ENCODE results near the gene ATXN10.

The ATXN10 gene

DNA sequence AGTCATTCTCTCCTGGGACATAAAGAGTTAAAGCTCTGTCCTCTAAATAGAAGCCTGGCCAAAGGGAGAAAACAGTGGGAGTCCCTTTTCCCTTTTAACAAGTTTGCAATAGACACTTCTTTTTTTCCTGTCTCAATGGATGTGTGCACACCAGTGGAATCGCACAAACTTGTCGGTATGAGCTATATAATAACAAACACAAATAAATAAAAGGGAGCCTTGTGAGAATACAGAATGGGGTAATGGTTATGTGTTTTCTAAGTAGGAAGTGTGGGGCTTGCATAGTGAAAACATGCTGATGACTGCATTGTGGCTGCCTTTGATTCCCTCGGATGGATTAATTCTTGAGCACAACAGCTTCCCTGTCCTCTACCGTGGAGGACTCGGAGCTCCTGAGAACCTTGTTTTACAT lies 173.4 kb downstream of the ATXN10 start:
- no peak for DNase-seq (ENCODE audit: low spot score)
- TF ChIP-seq, protein P1, sequence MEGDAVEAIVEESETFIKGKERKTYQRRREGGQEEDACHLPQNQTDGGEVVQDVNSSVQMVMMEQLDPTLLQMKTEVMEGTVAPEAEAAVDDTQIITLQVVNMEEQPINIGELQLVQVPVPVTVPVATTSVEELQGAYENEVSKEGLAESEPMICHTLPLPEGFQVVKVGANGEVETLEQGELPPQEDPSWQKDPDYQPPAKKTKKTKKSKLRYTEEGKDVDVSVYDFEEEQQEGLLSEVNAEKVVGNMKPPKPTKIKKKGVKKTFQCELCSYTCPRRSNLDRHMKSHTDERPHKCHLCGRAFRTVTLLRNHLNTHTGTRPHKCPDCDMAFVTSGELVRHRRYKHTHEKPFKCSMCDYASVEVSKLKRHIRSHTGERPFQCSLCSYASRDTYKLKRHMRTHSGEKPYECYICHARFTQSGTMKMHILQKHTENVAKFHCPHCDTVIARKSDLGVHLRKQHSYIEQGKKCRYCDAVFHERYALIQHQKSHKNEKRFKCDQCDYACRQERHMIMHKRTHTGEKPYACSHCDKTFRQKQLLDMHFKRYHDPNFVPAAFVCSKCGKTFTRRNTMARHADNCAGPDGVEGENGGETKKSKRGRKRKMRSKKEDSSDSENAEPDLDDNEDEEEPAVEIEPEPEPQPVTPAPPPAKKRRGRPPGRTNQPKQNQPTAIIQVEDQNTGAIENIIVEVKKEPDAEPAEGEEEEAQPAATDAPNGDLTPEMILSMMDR (IDR thresholded peaks at IDR 0.05; ENCODE audit: extremely low read depth, missing control alignments), result no peak

DNA sequence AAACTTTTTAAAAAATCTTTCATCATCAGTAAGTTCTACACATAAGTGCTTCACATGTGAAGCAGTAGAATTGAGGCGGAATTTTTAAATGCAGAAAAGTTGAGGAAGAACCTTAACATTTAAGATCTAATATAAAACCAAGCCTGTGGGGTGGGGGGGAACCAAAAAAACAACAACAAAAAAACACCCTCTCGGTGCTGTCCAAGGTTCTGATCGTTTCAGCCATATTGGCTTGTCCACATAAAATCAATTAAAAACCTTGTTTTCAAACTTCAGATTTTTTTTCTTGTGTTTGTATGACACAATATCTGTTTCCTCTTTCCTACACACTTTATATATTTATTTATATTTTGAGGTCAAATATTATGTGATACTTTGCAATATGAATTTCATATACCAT lies 175.3 kb downstream of the ATXN10 start:
- no peak for DNase-seq (ENCODE audit: low spot score)
- TF ChIP-seq, protein P1 (IDR thresholded peaks at IDR 0.05; ENCODE audit: extremely low read depth, missing control alignments), result no peak

DNA sequence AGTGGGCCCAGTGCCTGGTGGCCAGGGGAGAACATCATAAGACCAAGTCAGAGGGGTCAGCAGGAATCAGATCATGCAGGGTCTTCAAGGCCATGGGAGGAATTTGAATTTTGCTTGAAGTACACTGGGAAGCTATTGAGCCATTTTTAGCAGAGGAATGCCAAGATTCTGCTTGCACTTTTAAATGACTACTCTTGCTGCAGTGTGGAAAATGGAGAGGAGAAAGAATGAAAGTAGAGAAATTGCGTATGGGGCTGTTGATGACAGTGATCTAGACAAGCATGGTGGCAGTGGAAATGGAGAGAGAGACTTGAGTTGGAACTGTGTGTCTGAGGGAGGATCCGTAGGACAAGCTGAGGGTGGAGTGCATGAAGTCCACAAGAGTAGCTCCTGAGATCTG lies 177.3 kb downstream of the ATXN10 start:
- DNase-seq (ENCODE audit: low spot score), result no peak
- TF ChIP-seq, protein P1 (IDR thresholded peaks at IDR 0.05; ENCODE audit: extremely low read depth, missing control alignments), result no peak

DNA sequence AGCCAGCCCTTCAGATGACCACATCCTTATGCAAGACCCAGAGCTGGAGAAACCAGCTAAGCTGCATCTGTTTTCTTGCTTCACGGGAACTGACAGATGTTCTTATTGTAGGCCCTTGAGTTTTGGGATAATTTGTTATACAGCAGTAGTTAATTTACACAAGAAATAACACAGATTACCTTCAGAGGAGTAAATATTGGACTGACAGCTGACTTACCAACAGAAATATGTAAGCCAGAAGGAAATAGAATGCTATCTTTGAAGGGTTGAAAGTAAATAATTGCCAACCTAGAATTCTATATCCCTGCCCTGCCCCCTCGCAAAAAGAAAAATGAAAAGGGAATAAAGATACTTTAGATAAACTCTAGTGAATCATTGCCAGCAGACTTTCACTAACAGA lies 181.2 kb downstream of the ATXN10 start:
- DNase-seq (ENCODE audit: low spot score), result no peak

DNA sequence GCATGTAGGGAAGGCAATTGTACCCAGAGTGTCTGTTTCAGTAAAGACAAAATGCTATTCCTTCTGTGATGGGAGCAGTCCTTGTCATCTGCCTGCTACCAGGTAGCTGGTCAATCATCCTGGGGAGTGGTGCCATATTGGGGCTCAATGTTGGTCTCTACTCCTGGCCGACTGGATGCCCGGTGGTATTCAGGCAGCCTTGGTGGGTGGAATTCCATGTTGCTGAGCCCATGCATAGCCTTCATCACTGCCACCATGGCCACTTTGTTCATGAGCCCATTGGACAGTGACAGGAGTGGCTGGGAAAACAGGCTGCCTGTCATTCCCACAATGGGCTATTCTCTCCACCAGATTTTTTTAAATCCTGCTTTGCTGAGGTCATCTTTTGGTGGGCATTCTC lies 184.3 kb downstream of the ATXN10 start:
- no peak for DNase-seq (ENCODE audit: low spot score)
- TF ChIP-seq, protein P1 (IDR thresholded peaks at IDR 0.05; ENCODE audit: extremely low read depth, missing control alignments), result no peak

More for the DNA sequence above, 181.2 kb downstream of the ATXN10 start:
- TF ChIP-seq, protein P1 (IDR thresholded peaks at IDR 0.05; ENCODE audit: extremely low read depth, missing control alignments), result no peak

DNA sequence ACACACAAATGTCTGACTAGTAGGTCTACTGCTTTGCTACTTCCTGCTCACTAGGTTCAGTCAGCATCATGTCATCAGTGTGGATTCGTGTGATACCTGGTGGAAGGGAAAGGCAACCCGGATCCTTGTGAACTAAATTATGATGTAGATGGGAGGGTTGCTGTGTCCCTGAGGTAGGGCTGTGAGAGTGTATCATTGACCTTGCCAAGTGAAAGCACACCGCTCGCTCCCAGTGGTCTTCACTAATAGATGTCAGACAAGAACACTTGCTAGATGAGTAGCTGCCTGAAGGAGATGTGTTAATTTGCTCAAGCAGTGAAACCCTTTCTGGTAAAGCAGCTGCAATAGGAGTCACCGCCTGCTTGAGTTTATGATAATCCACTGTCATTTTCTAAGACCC lies 185.9 kb downstream of the ATXN10 start:
- no peak for DNase-seq (ENCODE audit: low spot score)
- TF ChIP-seq, protein P1 (IDR thresholded peaks at IDR 0.05; ENCODE audit: extremely low read depth, missing control alignments), result no peak

DNA sequence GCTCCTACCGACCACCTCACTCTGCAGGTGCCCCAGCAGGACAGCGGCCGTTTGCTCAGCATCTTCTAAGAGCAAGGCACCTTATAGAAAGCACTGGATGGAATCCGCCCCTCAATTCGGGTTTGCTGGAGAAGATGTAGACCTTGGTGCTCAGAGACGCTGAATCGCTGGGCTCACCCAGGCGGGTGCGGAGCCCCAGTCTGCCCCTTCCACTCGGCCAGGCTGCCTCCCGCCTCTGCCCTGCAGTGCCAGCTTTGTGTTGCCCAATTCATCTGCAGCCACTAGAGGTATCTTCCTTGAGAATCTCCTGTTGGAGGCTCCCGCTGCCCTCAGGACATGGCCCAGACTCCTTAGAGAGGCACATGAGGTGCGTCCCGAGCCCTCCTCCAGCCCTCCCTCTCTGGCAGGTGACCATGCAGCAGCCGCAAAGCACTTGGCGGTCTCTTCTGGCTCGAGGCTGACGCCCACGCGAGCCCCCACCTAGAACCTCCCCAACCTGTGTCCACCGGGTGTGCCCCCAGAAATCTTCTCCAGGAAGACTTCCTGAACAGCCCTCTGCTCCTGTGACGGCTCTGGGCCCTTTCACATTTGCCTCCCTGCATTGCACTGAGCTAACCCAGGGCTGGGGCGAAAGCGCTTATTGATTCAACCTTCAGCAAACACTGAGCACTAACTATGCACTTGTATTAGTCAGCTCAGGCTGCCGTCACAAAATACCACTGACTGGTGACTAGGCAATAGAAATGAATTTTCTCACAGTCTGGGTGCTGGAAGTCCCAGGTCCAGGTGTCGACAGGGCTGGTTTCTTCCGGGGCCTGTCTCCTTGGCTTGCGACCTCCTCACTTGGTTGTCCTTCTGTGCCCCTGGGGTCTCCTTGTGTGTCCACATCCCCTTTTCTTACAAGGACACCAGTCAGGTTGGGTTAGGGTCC lies 187.9 kb downstream of the ATXN10 start:
- TF ChIP-seq, protein P1 (IDR thresholded peaks at IDR 0.05; ENCODE audit: extremely low read depth, missing control alignments), result no peak
- no peak for DNase-seq (ENCODE audit: low spot score)

Data from GM20000 (cell line).